Measurements from ENCODE around the gene DLGAP1. TPM values are rescaled to one million over a fixed set of nuclear protein-coding genes. Genes with fewer than 3 reads are reported as not detected.

The DLGAP1 gene
- total and polyA plus RNA-seq, 5 donors from 2014 or later, result 0.11 to 5.4 (median 0.68) TPM

- Histone ChIP-seq H3K4me1 (ENCODE audit: control insufficient read depth, insufficient read depth, low read length, poor library complexity, severe bottlenecking) (no peaks in the 10 kb centered on the region), H3K9me3 (ENCODE audit: control insufficient read depth in 2 of 2, low read length in 2 of 2) (no peaks in the 10 kb centered on the region), H3K36me3 (ENCODE audit: control insufficient read depth, insufficient read depth, low read length) (no peaks in the 10 kb centered on the region), H3K4me3 (ENCODE audit: low read depth, low read length) (no peak overlapping the region), H3K27me3 (ENCODE audit: control insufficient read depth, insufficient read depth, low read length) (no peaks in the 10 kb centered on the region), H3K27ac (ENCODE audit: insufficient read depth, low read length, poor library complexity, severe bottlenecking) (no peak overlapping the region)
- H3K4me3 Mint-ChIP-seq, result no peak overlapping the region
- no peaks in the 10 kb centered on the region for H3K4me1 Mint-ChIP-seq
- H3K27me3 Mint-ChIP-seq, result peaks cover 6% of the 10 kb centered on the region
- ATAC-seq (ENCODE audit: low read depth in 2 of 2) (no peak), DNase-seq (no peak)
- peaks cover 0 to 1% (median 0%) of the 10 kb centered on the region in 7 donors for H3K9me3 Mint-ChIP-seq
- no peak overlapping the region for H3K27ac Mint-ChIP-seq
- no peaks in the 10 kb centered on the region for H3K36me3 Mint-ChIP-seq
Observed at GRCh38 chr18:3538456-3538855, 916.7 kb downstream of the DLGAP1 start.

- DNase-seq (no peak), ATAC-seq (ENCODE audit: low read depth in 2 of 2) (no peak)
- peaks cover 10% of the 10 kb centered on the region for H3K4me1 ChIP-seq (ENCODE audit: control insufficient read depth, insufficient read depth, low read length, poor library complexity, severe bottlenecking)
- H3K4me3 ChIP-seq (ENCODE audit: low read depth, low read length), result no peak overlapping the region
- Mint-ChIP-seq H3K27ac (no peak overlapping the region), H3K27me3 (peaks cover 4% of the 10 kb centered on the region), H3K4me3 (no peak overlapping the region), H3K9me3 (peaks cover 0 to 1% (median 0%) of the 10 kb centered on the region in 7 donors), H3K4me1 (peaks cover 8 to 16% (median 10%) of the 10 kb centered on the region in 4 donors), H3K36me3 (no peaks in the 10 kb centered on the region)
- no peaks in the 10 kb centered on the region for H3K9me3 ChIP-seq (ENCODE audit: control insufficient read depth in 2 of 2, low read length in 2 of 2)
- no peak overlapping the region for H3K27ac ChIP-seq (ENCODE audit: insufficient read depth, low read length, poor library complexity, severe bottlenecking)
- no peaks in the 10 kb centered on the region for H3K27me3 ChIP-seq (ENCODE audit: control insufficient read depth, insufficient read depth, low read length)
- no peaks in the 10 kb centered on the region for H3K36me3 ChIP-seq (ENCODE audit: control insufficient read depth, insufficient read depth, low read length)
Observed at GRCh38 chr18:3530807-3531206, 924.3 kb downstream of the DLGAP1 start.

- no peaks in the 10 kb centered on the region for H3K36me3 Mint-ChIP-seq
- ATAC-seq (ENCODE audit: low read depth in 2 of 2) (no peak), DNase-seq (no peak)
- H3K9me3 ChIP-seq (ENCODE audit: control insufficient read depth in 2 of 2, low read length in 2 of 2), result no peaks in the 10 kb centered on the region
- H3K36me3 ChIP-seq (ENCODE audit: control insufficient read depth, insufficient read depth, low read length), result no peaks in the 10 kb centered on the region
- peaks cover 11 to 19% (median 13%) of the 10 kb centered on the region in 4 donors for H3K4me1 Mint-ChIP-seq
- no peak overlapping the region for H3K27ac Mint-ChIP-seq
- H3K4me3 Mint-ChIP-seq, result no peak overlapping the region
- no peak overlapping the region for H3K27ac ChIP-seq (ENCODE audit: insufficient read depth, low read length, poor library complexity, severe bottlenecking)
- H3K9me3 Mint-ChIP-seq, result peaks cover 0 to 1% (median 0%) of the 10 kb centered on the region in 7 donors
- peaks cover 4% of the 10 kb centered on the region for H3K27me3 Mint-ChIP-seq
- no peaks in the 10 kb centered on the region for H3K27me3 ChIP-seq (ENCODE audit: control insufficient read depth, insufficient read depth, low read length)
- H3K4me1 ChIP-seq (ENCODE audit: control insufficient read depth, insufficient read depth, low read length, poor library complexity, severe bottlenecking), result peaks cover 13% of the 10 kb centered on the region
- H3K4me3 ChIP-seq (ENCODE audit: low read depth, low read length), result no peak overlapping the region
Observed at GRCh38 chr18:3529601-3530000, 925.5 kb downstream of the DLGAP1 start.

GRCh38 chr18:3529077-3529476 is 926.0 kb downstream of the DLGAP1 start:
- DNase-seq, result no peak
- no peak overlapping the region for H3K4me3 Mint-ChIP-seq

GRCh38 chr18:3528231-3528630 is 926.9 kb downstream of the DLGAP1 start:
- no peak overlapping the region for H3K27ac Mint-ChIP-seq
- peaks cover 13% of the 10 kb centered on the region for H3K4me1 ChIP-seq (ENCODE audit: control insufficient read depth, insufficient read depth, low read length, poor library complexity, severe bottlenecking)
- H3K27me3 ChIP-seq (ENCODE audit: control insufficient read depth, insufficient read depth, low read length), result no peaks in the 10 kb centered on the region
- peaks cover 4% of the 10 kb centered on the region for H3K27me3 Mint-ChIP-seq
- H3K36me3 Mint-ChIP-seq, result no peaks in the 10 kb centered on the region
- ATAC-seq (ENCODE audit: low read depth in 2 of 2) (no peak), DNase-seq (no peak)
- H3K4me1 Mint-ChIP-seq, result peaks cover 11 to 19% (median 13%) of the 10 kb centered on the region in 4 donors
- no peaks in the 10 kb centered on the region for H3K36me3 ChIP-seq (ENCODE audit: control insufficient read depth, insufficient read depth, low read length)
- no peak overlapping the region for H3K4me3 ChIP-seq (ENCODE audit: low read depth, low read length)
- peaks cover 4 to 5% of the 10 kb centered on the region in 2 experiments for H3K9me3 ChIP-seq (ENCODE audit: control insufficient read depth in 2 of 2, low read length in 2 of 2)
- no peak overlapping the region for H3K27ac ChIP-seq (ENCODE audit: insufficient read depth, low read length, poor library complexity, severe bottlenecking)
- no peak overlapping the region for H3K4me3 Mint-ChIP-seq
- peaks cover 0 to 5% (median 0%) of the 10 kb centered on the region in 7 donors for H3K9me3 Mint-ChIP-seq

More at GRCh38 chr18:3529077-3529476, 926.0 kb downstream of the DLGAP1 start:
- Mint-ChIP-seq H3K36me3 (no peaks in the 10 kb centered on the region), H3K4me1 (peaks cover 11 to 19% (median 13%) of the 10 kb centered on the region in 4 donors), H3K27me3 (peaks cover 4% of the 10 kb centered on the region), H3K9me3 (peaks cover 0 to 1% (median 0%) of the 10 kb centered on the region in 7 donors), H3K27ac (no peak overlapping the region)
- no peak for ATAC-seq (ENCODE audit: low read depth in 2 of 2)
- Histone ChIP-seq H3K4me3 (ENCODE audit: low read depth, low read length) (no peak overlapping the region), H3K4me1 (ENCODE audit: control insufficient read depth, insufficient read depth, low read length, poor library complexity, severe bottlenecking) (peaks cover 13% of the 10 kb centered on the region), H3K36me3 (ENCODE audit: control insufficient read depth, insufficient read depth, low read length) (no peaks in the 10 kb centered on the region), H3K9me3 (ENCODE audit: control insufficient read depth in 2 of 2, low read length in 2 of 2) (peaks cover 0 to under 1% of the 10 kb centered on the region in 2 experiments), H3K27ac (ENCODE audit: insufficient read depth, low read length, poor library complexity, severe bottlenecking) (no peak overlapping the region), H3K27me3 (ENCODE audit: control insufficient read depth, insufficient read depth, low read length) (no peaks in the 10 kb centered on the region)

GRCh38 chr18:3526421-3527354 is 928.4 kb downstream of the DLGAP1 start:
- Mint-ChIP-seq H3K36me3 (no peaks in the 10 kb centered on the region), H3K27me3 (peaks cover 4% of the 10 kb centered on the region), H3K9me3 (peaks cover 0 to 5% (median 1%) of the 10 kb centered on the region in 7 donors), H3K27ac (peak overlapping the region in 1 of 3 donors; percentile 17), H3K4me3 (peak overlapping the region; percentile 16 to 84 (median 61)), H3K4me1 (peaks cover 11 to 19% (median 13%) of the 10 kb centered on the region in 4 donors)
- ATAC-seq (ENCODE audit: low read depth in 2 of 2) (no peak), DNase-seq (no peak)
- peak overlapping the region; percentile 27 for H3K27ac ChIP-seq (ENCODE audit: insufficient read depth, low read length, poor library complexity, severe bottlenecking)
- H3K27me3 ChIP-seq (ENCODE audit: control insufficient read depth, insufficient read depth, low read length), result no peaks in the 10 kb centered on the region
- peak overlapping the region; percentile 64 for H3K4me3 ChIP-seq (ENCODE audit: low read depth, low read length)
- H3K4me1 ChIP-seq (ENCODE audit: control insufficient read depth, insufficient read depth, low read length, poor library complexity, severe bottlenecking), result peaks cover 13% of the 10 kb centered on the region
- H3K36me3 ChIP-seq (ENCODE audit: control insufficient read depth, insufficient read depth, low read length), result no peaks in the 10 kb centered on the region
- peaks cover 4 to 5% of the 10 kb centered on the region in 2 experiments for H3K9me3 ChIP-seq (ENCODE audit: control insufficient read depth in 2 of 2, low read length in 2 of 2)

GRCh38 chr18:3525870-3526420 is 929.2 kb downstream of the DLGAP1 start:
- Mint-ChIP-seq H3K4me1 (peaks cover 11 to 19% (median 13%) of the 10 kb centered on the region in 4 donors), H3K27ac (peak overlapping the region in 1 of 3 donors; percentile 39), H3K36me3 (no peaks in the 10 kb centered on the region), H3K9me3 (peaks cover 0 to 5% (median 1%) of the 10 kb centered on the region in 7 donors), H3K4me3 (peak overlapping the region; percentile 16 to 84 (median 61)), H3K27me3 (peaks cover 4% of the 10 kb centered on the region)
- DNase-seq (peak; percentile 5 to 81 (median 68)), ATAC-seq (ENCODE audit: low read depth in 2 of 2) (peak; percentile 78 to 79)
- H3K27me3 ChIP-seq (ENCODE audit: control insufficient read depth, insufficient read depth, low read length), result no peaks in the 10 kb centered on the region
- peaks cover 13% of the 10 kb centered on the region for H3K4me1 ChIP-seq (ENCODE audit: control insufficient read depth, insufficient read depth, low read length, poor library complexity, severe bottlenecking)
- peak overlapping the region; percentile 64 for H3K4me3 ChIP-seq (ENCODE audit: low read depth, low read length)
- H3K36me3 ChIP-seq (ENCODE audit: control insufficient read depth, insufficient read depth, low read length), result no peaks in the 10 kb centered on the region
- peak overlapping the region; percentile 27 for H3K27ac ChIP-seq (ENCODE audit: insufficient read depth, low read length, poor library complexity, severe bottlenecking)
- H3K9me3 ChIP-seq (ENCODE audit: control insufficient read depth in 2 of 2, low read length in 2 of 2), result peaks cover 4 to 5% of the 10 kb centered on the region in 2 experiments

All from CD4-positive, CD25-positive, alpha-beta regulatory T cell (primary cell).